Type B pancreatic cell (in vitro differentiated cells): ENCODE results near the gene MT2A. TPM values are rescaled to one million over a fixed set of nuclear protein-coding genes. Genes with fewer than 3 reads are reported as not detected.

Experiments used
- DNase-seq: peaks from one replicate; pipeline ENCODE4 v3.0.0; 2021; ENCODE audit warnings: mixed read lengths; ENCODE audit not compliant: unreplicated experiment; ENCODE audit errors: extremely low spot score
- H3K27ac Mint-ChIP-seq: 2 replicates; pipeline ENCODE4 v1.8.0; 2021; ENCODE audit warnings: mild to moderate bottlenecking, mixed read lengths
- H3K27me3 Mint-ChIP-seq: 2 replicates; pipeline ENCODE4 v1.8.0; 2021; ENCODE audit warnings: mixed read lengths
- H3K36me3 Mint-ChIP-seq: 2 replicates; pipeline ENCODE4 v1.8.0; 2021; ENCODE audit warnings: mixed read lengths
- H3K4me1 Mint-ChIP-seq: one replicate; pipeline ENCODE4 v1.8.0; 2021; ENCODE audit warnings: mixed read lengths; ENCODE audit not compliant: unreplicated experiment
- H3K4me3 Mint-ChIP-seq: 2 replicates; pipeline ENCODE4 v1.8.0; 2021; ENCODE audit warnings: mild to moderate bottlenecking, mixed read lengths
- H3K9me3 Mint-ChIP-seq: 2 replicates; pipeline ENCODE4 v1.8.0; 2021; ENCODE audit warnings: mixed read lengths
- total RNA-seq: library from RNA; stranded (reverse); gene quantifications from 2 replicates; pipeline ENCODE4 v1.2.1, GENCODE V29; 2021; ENCODE audit warnings: low replicate concordance
- TF ChIP-seq, protein P1 (sequence below): fragments of 200-600 bp; sonication (generic); conservative IDR thresholded peaks from 2 replicates; pipeline ENCODE4 v1.5.0; 2021; ENCODE audit warnings: antibody characterized with exemption, mild to moderate bottlenecking

Gene MT2A
- total RNA-seq, 1 donor from 2014 or later, result 18.2 TPM

DNA sequence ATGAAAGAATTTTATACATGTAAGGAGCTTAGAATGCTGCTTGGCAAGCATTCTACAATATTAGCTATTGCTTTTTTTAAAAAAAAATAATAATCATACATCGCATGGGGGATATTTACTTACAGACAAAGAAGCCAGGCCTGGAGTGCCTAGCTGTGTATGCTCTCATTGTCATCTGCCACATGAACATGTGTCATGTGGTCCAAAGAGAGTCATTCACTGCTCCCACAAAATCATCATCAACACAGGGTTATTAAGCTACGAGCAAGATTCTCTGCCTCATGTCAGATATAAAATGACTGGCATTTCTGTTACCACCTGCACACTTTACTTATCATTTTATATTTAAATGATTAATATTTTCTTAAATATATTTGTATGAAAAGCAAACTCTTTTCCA, 15.3 kb downstream of the MT2A start:
- Mint-ChIP-seq H3K9me3 (peaks cover 8% of the 10 kb centered on the region), H3K27me3 (peaks cover 85% of the 10 kb centered on the region), H3K4me3 (no peak overlapping the region), H3K4me1 (peaks cover 5% of the 10 kb centered on the region), H3K27ac (no peak overlapping the region), H3K36me3 (peaks cover 6% of the 10 kb centered on the region)
- TF ChIP-seq, protein P1, sequence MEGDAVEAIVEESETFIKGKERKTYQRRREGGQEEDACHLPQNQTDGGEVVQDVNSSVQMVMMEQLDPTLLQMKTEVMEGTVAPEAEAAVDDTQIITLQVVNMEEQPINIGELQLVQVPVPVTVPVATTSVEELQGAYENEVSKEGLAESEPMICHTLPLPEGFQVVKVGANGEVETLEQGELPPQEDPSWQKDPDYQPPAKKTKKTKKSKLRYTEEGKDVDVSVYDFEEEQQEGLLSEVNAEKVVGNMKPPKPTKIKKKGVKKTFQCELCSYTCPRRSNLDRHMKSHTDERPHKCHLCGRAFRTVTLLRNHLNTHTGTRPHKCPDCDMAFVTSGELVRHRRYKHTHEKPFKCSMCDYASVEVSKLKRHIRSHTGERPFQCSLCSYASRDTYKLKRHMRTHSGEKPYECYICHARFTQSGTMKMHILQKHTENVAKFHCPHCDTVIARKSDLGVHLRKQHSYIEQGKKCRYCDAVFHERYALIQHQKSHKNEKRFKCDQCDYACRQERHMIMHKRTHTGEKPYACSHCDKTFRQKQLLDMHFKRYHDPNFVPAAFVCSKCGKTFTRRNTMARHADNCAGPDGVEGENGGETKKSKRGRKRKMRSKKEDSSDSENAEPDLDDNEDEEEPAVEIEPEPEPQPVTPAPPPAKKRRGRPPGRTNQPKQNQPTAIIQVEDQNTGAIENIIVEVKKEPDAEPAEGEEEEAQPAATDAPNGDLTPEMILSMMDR, result no peak
- no peak for DNase-seq

DNA sequence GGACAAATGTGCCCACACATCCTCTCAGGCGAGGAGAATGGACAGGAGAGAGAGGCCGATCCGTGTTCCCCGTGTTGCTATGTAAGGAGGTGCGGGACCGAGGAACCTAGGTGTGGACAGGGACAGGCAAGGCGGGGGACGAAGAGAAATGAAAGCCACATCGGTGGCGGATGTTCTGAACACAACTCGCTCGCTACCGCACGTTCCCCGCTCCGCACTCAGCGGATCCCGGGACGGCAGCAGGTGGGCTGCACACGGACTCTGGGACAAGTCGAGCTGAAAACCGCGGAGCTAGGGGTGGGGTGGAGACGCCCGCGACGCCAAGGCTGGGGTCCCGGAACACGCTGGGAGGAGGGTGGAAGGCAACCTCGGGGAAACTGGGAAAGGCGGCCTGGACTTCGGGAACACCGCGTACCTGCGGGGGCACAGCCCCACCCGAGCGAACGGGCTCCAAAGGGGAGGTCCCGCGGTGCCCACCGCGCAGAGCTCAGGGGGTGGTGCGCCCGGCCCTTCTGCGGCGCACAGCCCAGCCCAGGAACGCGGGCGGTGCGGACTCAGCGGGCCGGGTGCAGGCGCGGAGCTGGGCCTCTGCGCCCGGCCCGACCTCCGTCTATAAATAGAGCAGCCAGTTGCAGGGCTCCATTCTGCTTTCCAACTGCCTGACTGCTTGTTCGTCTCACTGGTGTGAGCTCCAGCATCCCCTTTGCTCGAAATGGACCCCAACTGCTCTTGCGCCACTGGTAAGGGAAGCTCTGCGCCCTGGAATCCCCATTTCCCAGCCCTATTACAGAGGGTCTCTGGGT, 17.0 kb downstream of the MT2A start, which contains the start of gene MT1E:
MT1E (plus strand) TSS at position 642 of the 803 bp plus-strand sequence; CDS start at position 713, 71 bp downstream.
- Mint-ChIP-seq H3K4me3 (peak within 1 kb of the TSS; percentile 86), H3K36me3 (peaks cover 6% of the 10 kb centered on the region), H3K9me3 (peaks cover 8% of the 10 kb centered on the region), H3K27ac (no peak within 1 kb of the TSS), H3K4me1 (peaks cover 6% of the 10 kb centered on the region), H3K27me3 (peaks cover 85% of the 10 kb centered on the region)
- TF ChIP-seq, protein P1, result no peak
- DNase-seq, result no peak

DNA sequence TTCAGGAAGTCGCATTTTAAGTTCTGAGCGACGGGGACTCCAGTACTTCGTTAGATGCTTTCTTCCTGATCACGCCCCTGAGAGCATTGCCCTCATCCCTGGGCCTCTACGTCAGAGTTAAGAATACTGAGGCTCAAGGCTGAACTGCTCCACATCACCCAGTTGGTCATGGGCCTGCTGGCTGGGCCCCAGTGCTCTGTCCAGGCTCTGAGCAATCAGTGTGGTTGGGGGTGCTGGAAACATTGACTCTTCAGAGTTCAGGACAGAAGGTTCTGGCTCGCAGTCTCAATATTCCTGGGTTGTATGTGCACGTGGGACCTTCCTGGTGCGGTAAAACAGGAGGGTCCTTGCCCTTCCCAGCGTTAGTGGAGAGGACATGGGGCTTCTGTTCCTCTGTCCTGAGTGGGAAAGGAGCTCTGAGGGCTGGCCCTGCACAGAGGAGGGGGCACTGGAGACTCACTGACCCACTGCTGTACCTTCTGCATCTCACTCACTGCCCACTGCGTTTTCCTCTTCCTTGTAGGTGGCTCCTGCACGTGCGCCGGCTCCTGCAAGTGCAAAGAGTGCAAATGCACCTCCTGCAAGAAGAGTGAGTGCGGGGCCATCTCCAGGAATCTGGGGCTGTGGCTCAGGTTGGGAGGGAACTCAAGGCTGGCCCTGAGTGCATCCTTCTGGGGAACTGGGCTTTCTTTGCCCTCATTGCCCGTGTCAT, 17.7 kb downstream of the MT2A start:
- Mint-ChIP-seq H3K27ac (no peak overlapping the region), H3K4me3 (peak overlapping the region; percentile 81), H3K27me3 (peaks cover 87% of the 10 kb centered on the region), H3K9me3 (peaks cover 8% of the 10 kb centered on the region), H3K36me3 (peaks cover 6% of the 10 kb centered on the region), H3K4me1 (peaks cover 6% of the 10 kb centered on the region)
- DNase-seq, result no peak
- TF ChIP-seq, protein P1, result no peak

DNA sequence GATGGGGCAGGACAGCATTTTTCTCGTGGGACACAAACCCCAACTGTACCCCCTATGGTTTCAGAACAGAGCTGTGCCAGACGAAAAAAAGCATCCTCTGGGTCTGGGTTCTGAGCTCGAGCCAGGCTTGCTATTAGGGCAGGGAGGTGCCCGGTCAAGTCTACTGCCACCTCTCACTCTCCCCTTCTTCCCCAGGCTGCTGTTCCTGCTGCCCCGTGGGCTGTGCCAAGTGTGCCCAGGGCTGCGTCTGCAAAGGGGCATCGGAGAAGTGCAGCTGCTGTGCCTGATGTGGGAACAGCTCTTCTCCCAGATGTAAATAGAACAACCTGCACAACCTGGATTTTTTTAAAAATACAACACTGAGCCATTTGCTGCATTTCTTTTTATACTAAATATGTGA, 18.3 kb downstream of the MT2A start:
- TF ChIP-seq, protein P1, result no peak
- no peak for DNase-seq
- Mint-ChIP-seq H3K4me1 (peaks cover 6% of the 10 kb centered on the region), H3K36me3 (peaks cover 6% of the 10 kb centered on the region), H3K27me3 (peaks cover 87% of the 10 kb centered on the region), H3K27ac (no peak overlapping the region), H3K9me3 (peaks cover 8% of the 10 kb centered on the region), H3K4me3 (no peak overlapping the region)

DNA sequence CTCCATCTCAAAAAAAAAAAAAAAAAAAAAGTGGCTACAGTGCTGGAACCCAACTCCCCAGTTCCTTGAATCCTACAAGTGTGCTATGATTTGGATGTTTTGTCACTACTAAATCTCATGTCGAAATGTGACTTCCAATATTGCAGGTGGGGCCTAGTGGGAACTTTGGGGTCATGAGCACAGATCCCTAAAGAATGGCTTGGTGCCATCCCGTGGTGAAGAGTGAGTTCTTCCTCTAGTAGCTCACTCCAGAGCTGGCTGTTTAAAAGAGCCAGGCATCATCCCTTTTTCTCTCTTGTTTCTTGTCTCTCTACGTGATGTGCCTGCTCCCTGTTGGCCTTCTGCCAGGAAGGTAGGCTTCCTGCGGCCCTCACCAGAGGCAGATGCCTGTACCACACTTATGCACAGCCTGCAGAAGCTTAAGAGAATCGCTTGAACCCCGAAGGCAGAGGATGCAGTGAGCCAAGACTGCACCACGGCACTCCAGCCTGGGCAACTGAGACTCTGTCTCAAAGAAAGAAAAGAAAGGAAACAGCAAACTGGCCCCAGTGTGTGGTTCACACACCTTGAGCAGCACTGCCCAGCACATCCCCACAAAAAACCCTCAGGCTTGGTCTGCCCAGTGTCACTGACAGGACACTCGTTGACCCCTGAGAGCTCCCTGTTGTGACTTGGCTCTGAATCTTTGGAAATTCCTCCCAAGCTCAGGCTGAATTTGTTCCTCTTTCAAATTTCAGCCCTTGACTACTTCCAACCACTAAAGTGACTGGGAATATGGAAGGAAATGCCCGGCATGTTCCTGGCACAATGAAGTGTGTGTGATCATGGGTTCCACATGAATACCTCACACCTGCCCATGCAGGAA, 20.3 kb downstream of the MT2A start:
- TF ChIP-seq, protein P1, result no peak
- H3K36me3 Mint-ChIP-seq, result peaks cover 3% of the 10 kb centered on the region
- DNase-seq, result no peak
- no peak overlapping the region for H3K4me3 Mint-ChIP-seq
- H3K27ac Mint-ChIP-seq, result peak overlapping the region; percentile 32
- no peaks in the 10 kb centered on the region for H3K9me3 Mint-ChIP-seq
- peaks cover 86% of the 10 kb centered on the region for H3K27me3 Mint-ChIP-seq
- H3K4me1 Mint-ChIP-seq, result peaks cover 10% of the 10 kb centered on the region
